Fibroblast of villous mesenchyme (primary cell): ENCODE measurements around the gene SLC7A5. TPM values are rescaled to one million over a fixed set of nuclear protein-coding genes. Genes with fewer than 3 reads are reported as not detected.
"Not testable (repeated sequence)": the region's sequence is repeated elsewhere in the genome, so short reads cannot be mapped to it uniquely, and the experiment has no call there.

Experiments
- DNase-seq: peaks from one replicate; pipeline ENCODE4 v3.0.0-alpha.2; 2010; ENCODE audit warnings: low read depth
- H3K4me3 ChIP-seq: 2 replicates; pipeline ENCODE4 v1.5.1; 2011; ENCODE audit warnings: low read depth, mild to moderate bottlenecking, low read length
- CTCF ChIP-seq: IDR thresholded peaks from 2 replicates; pipeline ENCODE4 v1.5.1; 2012; ENCODE audit warnings: low read depth, mild to moderate bottlenecking, low read length; ENCODE audit not compliant: insufficient read depth
- total RNA-seq: library from RNA; depleted of rRNA; stranded (reverse); fragments of >200 nt; gene quantifications from 2 replicates; pipeline ENCODE4 v1.2.3, GENCODE V29; 2012

The SLC7A5 gene
- total RNA-seq, 1 donor: 27.6 TPM

GRCh38 chr16:87829988-87830672 is 39.2 kb downstream of the SLC7A5 start:
- H3K4me3 ChIP-seq: no peak overlapping the region
- no peak for DNase-seq
- no peak for TF ChIP-seq CTCF

GRCh38 chr16:87829622-87829980 is 39.7 kb downstream of the SLC7A5 start:
- TF ChIP-seq CTCF: no peak
- no peak overlapping the region for H3K4me3 ChIP-seq
- DNase-seq: no peak

GRCh38 chr16:87828907-87829621 is 40.2 kb downstream of the SLC7A5 start:
- DNase-seq: no peak
- no peak for TF ChIP-seq CTCF
- no peak overlapping the region for H3K4me3 ChIP-seq

GRCh38 chr16:87828071-87828906 is 41.0 kb downstream of the SLC7A5 start:
- TF ChIP-seq CTCF: no peak
- no peak overlapping the region for H3K4me3 ChIP-seq
- no peak for DNase-seq

GRCh38 chr16:87827588-87827915 is 41.8 kb downstream of the SLC7A5 start:
- not testable (repeated sequence) for DNase-seq

GRCh38 chr16:87826798-87827587 is 42.3 kb downstream of the SLC7A5 start:
- no peak for DNase-seq
- TF ChIP-seq CTCF: no peak

More at GRCh38 chr16:87827588-87827915, 41.8 kb downstream of the SLC7A5 start:
- not testable (repeated sequence) for H3K4me3 ChIP-seq

GRCh38 chr16:87826407-87826797 is 42.9 kb downstream of the SLC7A5 start:
- not testable (repeated sequence) for DNase-seq, H3K4me3 ChIP-seq

More at GRCh38 chr16:87826798-87827587, 42.3 kb downstream of the SLC7A5 start:
- no peak overlapping the region for H3K4me3 ChIP-seq

GRCh38 chr16:87825842-87826120 is 43.5 kb downstream of the SLC7A5 start:
- DNase-seq, H3K4me3 ChIP-seq: not testable (repeated sequence)
